B cell (primary cell): ENCODE results near the gene VPS26C. TPM values are rescaled to one million over a fixed set of nuclear protein-coding genes. Genes with fewer than 3 reads are reported as not detected.

ENCODE experiments used
- ATAC-seq: fragments of 200-7000 bp; cut with Tn5 transposase; one replicate; pipeline ENCODE4 v1.10.0; 2021; ENCODE audit warnings: low read depth, mild to moderate bottlenecking, moderate number of reproducible peaks, moderate library complexity
- CTCF ChIA-PET: fragments of 350-600 bp; sonication (Branson Sonifier 250); formaldehyde crosslinking; loops from one replicate; lab custom pipeline; 2021; ENCODE audit warnings: antibody characterized with exemption, inconsistent platforms; lab: Charles Lee
- POLR2A ChIA-PET: fragments of 350-600 bp; sonication (Branson Sonifier 250); formaldehyde crosslinking; loops from one replicate; lab custom pipeline; 2021; ENCODE audit warnings: antibody characterized with exemption; lab: Charles Lee
- DNase-seq: peaks from one replicate; pipeline ENCODE4 v3.0.0; 2013
- H2AFZ ChIP-seq: 2 replicates; pipeline ENCODE4 v1.6.1; 2012; ENCODE audit warnings: mild to moderate bottlenecking, low read depth, low read length; ENCODE audit not compliant: insufficient read depth, poor library complexity, severe bottlenecking
- H3K27ac ChIP-seq, 2 donors: 1 replicate in 1 of 2; 2 replicates in 1 of 2; pipeline ENCODE4 v1.5.1; 2012 to 2013; ENCODE audit warnings: low read length in 2 of 2, mild to moderate bottlenecking in 2 of 2, moderate library complexity in 1 of 2
- H3K27me3 ChIP-seq, 4 experiments: fragments of 200-600 bp in 1 of 4; sonication (generic) in 1 of 4; replicated peaks in 1 of 4; 1 replicate in 2 of 4; 2 replicates in 2 of 4; pipeline versions ENCODE4 v1.6.1 to v1.7.0; 2013 to 2016; ENCODE audit warnings: low read length in 3 of 4, mild to moderate bottlenecking in 2 of 4, mixed read lengths in 1 of 4, moderate library complexity in 1 of 4; ENCODE audit not compliant: insufficient read depth in 4 of 4, control insufficient read depth in 3 of 4; ENCODE audit errors: control extremely low read depth in 1 of 4
- H3K36me3 ChIP-seq, 2 experiments: replicated peaks in 1 of 2; 1 replicate in 1 of 2; 2 replicates in 1 of 2; pipeline versions ENCODE4 v1.6.1 to v1.7.1; 2013; ENCODE audit warnings: low read length in 1 of 2; ENCODE audit not compliant: insufficient read depth in 2 of 2, control insufficient read depth in 1 of 2; ENCODE audit errors: control extremely low read depth in 1 of 2, extremely low read depth in 1 of 2
- H3K4me1 ChIP-seq, 2 donors: fragments of 200-600 bp in 1 of 2; sonication (generic) in 1 of 2; 1 replicate in 1 of 2; 2 replicates in 1 of 2; pipeline versions ENCODE4 v1.5.1 to v1.6.1; 2013 to 2017; ENCODE audit warnings: low read length in 2 of 2; ENCODE audit not compliant: control insufficient read depth in 2 of 2, insufficient read depth in 2 of 2
- H3K4me2 ChIP-seq: replicated peaks from 2 replicates; pipeline ENCODE3; 2012; ENCODE audit warnings: mild to moderate bottlenecking, low read depth, low read length; ENCODE audit not compliant: poor library complexity, severe bottlenecking
- H3K4me3 ChIP-seq, 5 experiments: fragments of 200-600 bp in 1 of 5; sonication (generic) in 1 of 5; 1 replicate in 3 of 5; 2 replicates in 2 of 5; pipeline versions ENCODE4 v1.5.1 to v1.7.0; 2011 to 2016; ENCODE audit warnings: low read length in 4 of 5, mild to moderate bottlenecking in 4 of 5, low read depth in 2 of 5, control low read depth in 1 of 5, moderate library complexity in 1 of 5; ENCODE audit not compliant: insufficient read depth in 1 of 5; ENCODE audit errors: control extremely low read depth in 1 of 5, extremely low read depth in 1 of 5
- H3K79me2 ChIP-seq: fragments of 200-600 bp; sonication (generic); one replicate; pipeline ENCODE4 v1.6.0; 2016; ENCODE audit warnings: low read length; ENCODE audit not compliant: control insufficient read depth, insufficient read depth
- H3K9ac ChIP-seq: fragments of 200-600 bp; sonication (generic); 2 replicates; pipeline ENCODE4 v1.6.1; 2017; ENCODE audit warnings: mild to moderate bottlenecking, low read length, moderate library complexity
- H3K9me3 ChIP-seq, 3 donors: one replicate each; pipeline versions ENCODE4 v1.6.1 to v1.7.1; 2013; ENCODE audit warnings: low read length in 2 of 3; ENCODE audit not compliant: control insufficient read depth in 2 of 3, insufficient read depth in 1 of 3; ENCODE audit errors: control extremely low read depth in 1 of 3
- H4K20me1 ChIP-seq: 2 replicates; pipeline ENCODE4 v1.6.0; 2012; ENCODE audit warnings: mild to moderate bottlenecking, low read length; ENCODE audit not compliant: insufficient read depth, control insufficient read depth, poor library complexity, severe bottlenecking
- H3K27ac Mint-ChIP-seq: one replicate; pipeline ENCODE4 v1.8.0; 2021; ENCODE audit warnings: mixed read lengths
- H3K27me3 Mint-ChIP-seq: one replicate; pipeline ENCODE4 v1.8.0; 2021; ENCODE audit warnings: mixed read lengths
- H3K4me1 Mint-ChIP-seq: one replicate; pipeline ENCODE4 v1.8.0; 2021; ENCODE audit warnings: mixed read lengths
- H3K4me3 Mint-ChIP-seq: one replicate; pipeline ENCODE4 v1.8.0; 2021; ENCODE audit warnings: mixed read lengths
- H3K9me3 Mint-ChIP-seq: one replicate; pipeline ENCODE4 v1.8.0; 2022; ENCODE audit warnings: mixed read lengths; ENCODE audit not compliant: insufficient read depth
- CTCF ChIP-seq: fragments of 200-600 bp; IDR thresholded peaks from one replicate; pipeline ENCODE4 v1.8.0; 2022; ENCODE audit warnings: antibody characterized with exemption, mild to moderate bottlenecking
- EZH2 ChIP-seq: IDR thresholded peaks from 2 replicates; pipeline ENCODE4 v1.6.1; 2012; ENCODE audit warnings: borderline replicate concordance, low read depth, mild to moderate bottlenecking, moderate library complexity, low read length; ENCODE audit not compliant: insufficient read depth, poor library complexity, severe bottlenecking
- WGBS: methylation state at CpG from one replicate; pipeline ENCODE4 v1.1.5; 2013; ENCODE audit warnings: missing lambda C conversion rate; ENCODE audit not compliant: insufficient coverage; 5-methylcytosine and 5-hydroxymethylcytosine counted together
- intact Hi-C: fragments of 100-400 bp; cut with micrococcal nuclease; formaldehyde crosslinking; loops from one replicate; pipeline ENCODE4 v1.10.0; 2022
- polyA plus RNA-seq: library from polyadenylated mRNA; depleted of rRNA; stranded (reverse); fragments of >200 nt; gene quantifications from 2 replicates; pipeline ENCODE4 v1.2.3, GENCODE V29; 2012
- total RNA-seq, 2 donors: library from RNA; stranded (reverse); fragments of 120-200 nt in 1 of 2; gene quantifications; 1 replicate in 1 of 2; 2 replicates in 1 of 2; pipeline versions ENCODE4 v1.2.3 to v1.2.4, GENCODE V29; 2013 to 2022

Gene VPS26C
- total and polyA plus RNA-seq, 2 donors (not counting 1 experiment from before 2014, with no cell fraction given), result 34.3 to 58.6 TPM

- TF ChIP-seq CTCF (no peak), EZH2 (no peak)
- Histone ChIP-seq H4K20me1 (no peaks in the 10 kb centered on the region), H3K9ac (no peak overlapping the region), H3K27ac (no peak overlapping the region), H3K4me1 (peaks cover 2 to 17% of the 10 kb centered on the region in 2 donors), H3K4me3 (no peak overlapping the region), H3K9me3 (no peaks in the 10 kb centered on the region), H3K27me3 (no peaks in the 10 kb centered on the region), H3K79me2 (peaks cover 20% of the 10 kb centered on the region), H3K4me2 (no peak overlapping the region), H2AFZ (no peak overlapping the region), H3K36me3 (peaks cover 0 to 69% of the 10 kb centered on the region in 2 experiments)
- no peak overlapping the region for H3K4me3 Mint-ChIP-seq
- intact Hi-C loops, result no loop called here
- H3K27ac Mint-ChIP-seq, result peak overlapping the region; percentile 2
- ATAC-seq, result no peak
- peaks cover 12% of the 10 kb centered on the region for H3K4me1 Mint-ChIP-seq
- CTCF ChIA-PET, result no interaction called here
- POLR2A ChIA-PET, result no interaction called here
- no peaks in the 10 kb centered on the region for H3K9me3 Mint-ChIP-seq
- 95% methylated on average over 20 of the region's 23 CpGs for WGBS
- no peak for DNase-seq
- H3K27me3 Mint-ChIP-seq, result no peaks in the 10 kb centered on the region
Measured at GRCh38 chr21:37230632-37231248, 36.4 kb downstream of the VPS26C start.

GRCh38 chr21:37228003-37228400 is 39.1 kb downstream of the VPS26C start:
- no peak for DNase-seq
- peaks cover 18% of the 10 kb centered on the region for H3K4me1 Mint-ChIP-seq
- Histone ChIP-seq H2AFZ (no peak overlapping the region), H3K4me2 (no peak overlapping the region), H3K9ac (no peak overlapping the region), H4K20me1 (no peaks in the 10 kb centered on the region), H3K4me3 (no peak overlapping the region), H3K36me3 (peaks cover 0 to 69% of the 10 kb centered on the region in 2 experiments), H3K4me1 (peaks cover 7 to 24% of the 10 kb centered on the region in 2 donors), H3K27me3 (no peaks in the 10 kb centered on the region), H3K79me2 (peaks cover 20% of the 10 kb centered on the region), H3K27ac (no peak overlapping the region), H3K9me3 (no peaks in the 10 kb centered on the region)
- H3K27ac Mint-ChIP-seq, result no peak overlapping the region
- POLR2A ChIA-PET, result no interaction called here
- no peak overlapping the region for H3K4me3 Mint-ChIP-seq
- TF ChIP-seq CTCF (no peak), EZH2 (no peak)
- no peak for ATAC-seq
- no peaks in the 10 kb centered on the region for H3K27me3 Mint-ChIP-seq
- WGBS, result 100% methylated on average over 8 of the region's 16 CpGs
- CTCF ChIA-PET, result no interaction called here
- H3K9me3 Mint-ChIP-seq, result no peaks in the 10 kb centered on the region
- intact Hi-C loops, result no loop called here
